RPMI7951 (cell line): ENCODE results near the gene HTT-AS. TPM values are rescaled to one million over a fixed set of nuclear protein-coding genes. Genes with fewer than 3 reads are reported as not detected.

Experiments
- DNase-seq: peaks from one replicate; pipeline ENCODE4 v3.0.0-alpha.2; 2012; ENCODE audit warnings: low read depth
- total RNA-seq: library from RNA; depleted of rRNA; stranded (reverse); fragments of >200 nt; shearing (Covaris generic); gene quantifications from 2 replicates; pipeline ENCODE4 v1.2.3, GENCODE V29; 2014; rRNA removed

Gene HTT-AS
- total RNA-seq, 1 experiment from 2014 or later: not detected

DNA sequence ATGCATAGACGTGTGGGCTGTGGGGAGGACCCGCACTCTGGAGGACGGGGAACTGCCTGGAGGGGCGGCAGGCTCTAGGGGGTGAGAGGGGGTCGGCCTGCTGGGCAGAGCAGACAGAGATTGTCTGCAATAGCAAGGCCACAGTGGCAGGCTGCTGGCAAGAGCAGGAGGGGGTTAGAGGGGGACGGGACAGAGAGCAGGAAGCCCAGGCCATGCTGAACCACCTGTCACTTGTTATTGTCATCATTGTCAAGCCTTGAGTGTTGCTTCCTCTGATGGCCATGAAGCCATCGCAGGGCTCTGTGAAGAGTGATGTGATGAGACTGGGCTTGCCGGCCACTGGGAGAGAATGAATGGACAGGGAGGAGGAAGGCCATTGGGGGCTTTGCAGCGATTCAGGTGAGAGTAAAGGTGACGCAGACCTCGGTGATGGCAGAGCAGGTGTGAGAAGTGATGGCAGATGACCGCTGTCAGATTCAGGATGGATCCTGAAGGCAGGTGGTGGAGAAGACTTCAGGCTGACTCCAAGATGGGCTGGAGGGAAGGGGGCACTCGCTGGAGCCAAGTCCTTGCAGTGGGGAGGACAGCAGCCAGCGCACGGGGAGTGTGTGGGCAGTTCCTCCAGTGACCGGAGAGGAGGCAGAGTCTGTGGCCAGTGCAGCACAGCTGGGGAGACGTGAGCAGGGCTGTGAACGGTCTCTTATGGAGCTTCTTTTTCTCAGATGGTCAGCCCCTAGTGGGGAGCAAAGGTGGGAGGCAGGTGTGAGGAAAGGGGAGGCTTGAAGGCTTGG, 43.6 kb downstream of the HTT-AS start:
- no peak for DNase-seq

DNA sequence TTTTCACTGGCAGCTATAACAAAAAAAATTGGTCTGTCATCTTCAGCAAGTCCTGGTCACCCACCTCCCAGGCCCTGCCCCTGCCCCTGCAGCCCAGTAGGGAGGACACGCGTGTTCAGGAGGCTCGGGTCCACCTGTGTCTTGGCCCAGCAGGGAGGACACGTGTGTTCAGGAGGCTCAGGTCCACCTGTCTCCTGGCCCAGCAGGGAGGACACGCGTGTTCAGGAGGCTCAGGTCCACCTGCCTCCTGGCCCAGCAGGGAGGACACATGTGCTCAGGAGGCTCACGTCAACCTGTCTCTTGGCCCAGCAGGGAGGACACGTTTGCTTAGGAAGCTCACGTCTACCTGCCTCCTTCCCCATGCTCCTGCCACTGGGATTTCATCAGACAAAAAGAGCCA, 44.9 kb downstream of the HTT-AS start:
- no peak for DNase-seq

DNA sequence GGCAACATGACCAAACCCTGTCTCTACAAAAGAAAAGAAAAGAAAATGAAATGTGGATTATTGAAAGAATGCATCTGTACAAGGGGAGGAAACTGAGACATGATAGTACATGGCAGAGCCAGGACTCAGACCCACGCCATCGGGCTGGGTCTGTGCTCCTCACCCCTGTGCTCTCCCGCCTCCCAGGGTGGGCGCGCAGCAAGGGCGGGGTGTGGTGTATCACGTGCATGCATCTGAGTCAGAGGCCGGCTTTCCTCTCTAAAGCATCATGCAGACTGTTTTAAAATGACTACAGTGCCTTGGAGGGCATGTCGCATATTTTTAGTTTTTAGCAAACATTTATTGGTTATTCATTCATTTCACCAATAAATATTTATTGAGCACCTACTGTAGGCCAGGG, 47.8 kb downstream of the HTT-AS start:
- no peak for DNase-seq

DNA sequence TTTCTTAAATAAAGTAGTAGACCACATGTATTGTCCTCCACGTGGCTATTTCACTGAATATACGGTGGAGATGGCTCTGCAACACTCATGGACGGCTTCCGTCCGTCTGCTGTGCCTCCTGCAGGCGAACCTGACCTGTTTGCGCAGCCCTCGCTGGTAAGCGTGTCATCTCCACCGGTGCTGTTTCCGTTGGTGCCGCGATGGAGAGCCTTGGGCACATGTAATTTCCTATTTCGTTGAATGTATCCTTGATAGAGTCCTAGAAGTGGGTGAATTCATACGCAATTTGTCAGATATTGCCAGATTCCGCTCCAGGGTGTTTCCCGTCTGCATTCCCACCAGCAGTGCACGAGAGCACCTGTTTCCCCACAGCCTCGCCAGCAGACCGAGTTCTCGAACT, 48.5 kb downstream of the HTT-AS start:
- no peak for DNase-seq

GRCh38 chr4:3022651-3023050, 51.7 kb downstream of the HTT-AS start:
- no peak for DNase-seq

DNA sequence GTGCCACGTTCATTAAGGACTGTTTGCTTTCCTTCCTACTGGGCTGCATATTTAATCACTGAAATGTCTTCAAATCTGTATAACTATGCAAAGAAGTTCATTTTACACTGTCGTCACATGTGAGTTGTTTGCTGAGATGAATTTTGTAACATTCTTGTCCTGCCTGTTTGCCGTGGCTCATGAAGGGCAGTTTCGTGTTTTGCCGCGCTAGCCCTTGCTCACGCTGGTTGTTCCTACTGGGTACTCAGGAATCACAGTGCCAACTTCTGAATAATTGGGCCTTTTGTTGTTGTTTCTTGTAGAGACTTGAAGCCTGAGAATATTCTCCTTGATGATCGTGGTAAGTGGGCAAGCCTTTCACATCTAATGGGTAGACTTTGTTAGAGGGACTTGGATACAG, 52.2 kb downstream of the HTT-AS start:
- DNase-seq: no peak

- no peak for DNase-seq
Measured at GRCh38 chr4:3021627-3022026, 52.7 kb downstream of the HTT-AS start.

GRCh38 chr4:3021127-3021526, 53.2 kb downstream of the HTT-AS start:
- DNase-seq: no peak

DNA sequence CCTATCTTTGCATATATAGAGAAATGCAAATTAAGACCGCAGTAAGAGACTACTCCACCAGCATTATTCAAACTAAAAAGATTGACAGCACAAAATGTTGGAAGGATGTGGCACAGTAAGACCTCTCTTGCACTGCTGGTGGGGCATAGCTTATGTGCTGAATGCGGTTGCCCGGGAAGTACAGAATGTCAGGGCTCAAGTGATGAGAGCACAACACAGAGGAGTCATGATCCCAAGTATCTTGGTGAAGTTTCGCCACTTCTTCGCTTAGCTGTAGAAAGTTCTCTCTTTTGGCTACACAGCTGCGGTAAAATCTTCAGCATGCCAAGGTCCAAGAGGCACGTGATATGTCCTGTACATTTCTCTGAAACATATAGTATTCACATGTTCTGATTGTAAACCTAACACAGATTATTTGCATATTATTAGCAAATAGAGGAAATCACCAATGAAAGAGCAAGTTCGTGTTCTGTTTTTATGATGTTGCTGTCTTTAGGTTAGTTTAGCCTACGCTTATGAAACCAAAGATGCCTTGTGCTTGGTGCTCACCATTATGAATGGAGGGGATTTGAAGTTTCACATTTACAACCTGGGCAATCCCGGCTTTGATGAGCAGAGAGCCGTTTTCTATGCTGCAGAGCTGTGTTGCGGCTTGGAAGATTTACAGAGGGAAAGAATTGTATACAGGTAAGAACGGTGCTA, 55.0 kb downstream of the HTT-AS start:
- no peak for DNase-seq

DNA sequence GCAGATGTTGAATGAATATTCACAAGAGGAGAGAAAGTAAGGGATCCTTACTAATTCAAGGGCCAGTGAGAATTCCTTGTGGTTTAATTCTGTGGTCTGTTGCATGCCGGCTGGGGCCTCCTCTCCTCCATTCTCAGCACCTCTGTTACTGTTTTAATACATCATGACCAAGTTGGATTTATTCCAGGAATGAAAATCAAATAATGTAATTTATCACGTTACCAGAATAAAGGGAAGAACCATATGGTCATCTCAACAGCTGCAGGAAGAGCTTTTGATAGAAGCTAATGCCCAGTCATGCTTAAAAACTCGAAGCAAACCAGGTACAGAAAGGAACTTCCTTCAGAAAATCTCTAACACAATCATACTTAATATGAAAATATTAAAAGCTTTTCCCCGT, 56.8 kb downstream of the HTT-AS start:
- no peak for DNase-seq

- DNase-seq: no peak
Measured at GRCh38 chr4:3016961-3017360, 57.4 kb downstream of the HTT-AS start.

- no peak for DNase-seq
Measured at GRCh38 chr4:3013839-3014350, 60.4 kb downstream of the HTT-AS start.

Other genes starting within 250 kb of the HTT-AS start
- gene ADD1, start 230.7 kb downstream of the HTT-AS start, total RNA-seq: 115 and 136 TPM in 2 replicates
- 10.1 and 13.0 TPM in 2 replicates for gene NOP14, start 111.1 kb downstream of the HTT-AS start, total RNA-seq
- gene GRK4, start 111.0 kb downstream of the HTT-AS start, total RNA-seq: 3.1 and 3.6 TPM in 2 replicates
- gene HTT, start 143 bp upstream of the HTT-AS start, total RNA-seq: 11.7 and 19.6 TPM in 2 replicates
- gene MSANTD1, start 174.6 kb upstream of the HTT-AS start, total RNA-seq: 0.10 and 0.12 TPM in 2 replicates
- 7.6 and 9.2 TPM in 2 replicates for gene RGS12, start 218.5 kb upstream of the HTT-AS start, total RNA-seq